Endodermal cell (in vitro differentiated cells): ENCODE data around the gene NHERF1. TPM values are rescaled to one million over a fixed set of nuclear protein-coding genes. Genes with fewer than 3 reads are reported as not detected.

Experiments
- DNase-seq: peaks from one replicate; pipeline ENCODE4 v3.0.0-alpha.2; 2017
- H3K27ac ChIP-seq: 2 replicates; pipeline ENCODE4 v1.5.1; 2013; ENCODE audit warnings: mild to moderate bottlenecking, low read depth, low read length, moderate library complexity
- H3K27me3 ChIP-seq: 2 replicates; pipeline ENCODE4 v1.6.1; 2013; ENCODE audit warnings: mild to moderate bottlenecking, low read length, moderate library complexity; ENCODE audit not compliant: insufficient read depth, control insufficient read depth, poor library complexity, severe bottlenecking
- H3K36me3 ChIP-seq: 2 replicates; pipeline ENCODE4 v1.7.0; 2013; ENCODE audit warnings: mild to moderate bottlenecking, low read length, moderate library complexity; ENCODE audit not compliant: control insufficient read depth, insufficient read depth
- H3K4me1 ChIP-seq: one replicate; pipeline ENCODE4 v1.7.0; 2013; ENCODE audit warnings: low read length; ENCODE audit not compliant: control insufficient read depth, insufficient read depth
- H3K4me3 ChIP-seq: 2 replicates; pipeline ENCODE4 v1.5.1; 2013; ENCODE audit warnings: mild to moderate bottlenecking, low read length, moderate library complexity
- H3K9ac ChIP-seq: 2 replicates; pipeline ENCODE4 v1.6.1; 2013; ENCODE audit warnings: mild to moderate bottlenecking, low read length, moderate library complexity; ENCODE audit not compliant: poor library complexity, severe bottlenecking; ENCODE audit errors: extremely low read depth
- H3K9me3 ChIP-seq: 2 replicates; pipeline ENCODE4 v1.6.1; 2013; ENCODE audit warnings: mild to moderate bottlenecking, low read length, moderate library complexity; ENCODE audit not compliant: control insufficient read depth
- H3K27ac Mint-ChIP-seq: 2 replicates; pipeline ENCODE4 v1.8.0; 2020; ENCODE audit warnings: mixed read lengths
- H3K27me3 Mint-ChIP-seq: 2 replicates; pipeline ENCODE4 v1.8.0; 2021; ENCODE audit warnings: mild to moderate bottlenecking, mixed read lengths; ENCODE audit not compliant: insufficient read depth
- H3K36me3 Mint-ChIP-seq: 2 replicates; pipeline ENCODE4 v1.8.0; 2020; ENCODE audit warnings: low read depth, mixed read lengths
- H3K4me1 Mint-ChIP-seq: 2 replicates; pipeline ENCODE4 v1.8.0; 2020; ENCODE audit warnings: mixed read lengths
- H3K4me3 Mint-ChIP-seq: 2 replicates; pipeline ENCODE4 v1.8.0; 2020; ENCODE audit warnings: mild to moderate bottlenecking, moderate library complexity, mixed read lengths
- H3K9me3 Mint-ChIP-seq: 2 replicates; pipeline ENCODE4 v1.8.0; 2020; ENCODE audit warnings: mild to moderate bottlenecking, mixed read lengths
- CTCF ChIP-seq: fragments of 200-600 bp; sonication (generic); conservative IDR thresholded peaks from 2 replicates; pipeline ENCODE4 v1.5.0; 2021; ENCODE audit warnings: antibody characterized with exemption, mild to moderate bottlenecking
- WGBS, 2 experiments: methylation state at CpG; one replicate each; pipeline versions ENCODE4 v1.1.5 to v1.1.7; 2013; ENCODE audit warnings: missing lambda C conversion rate in 2 of 2, mixed read lengths in 1 of 2; ENCODE audit not compliant: insufficient coverage in 1 of 2, insufficient read length in 1 of 2; 5-methylcytosine and 5-hydroxymethylcytosine counted together
- total RNA-seq, 2 donors: library from RNA; stranded (reverse); fragmentation: NEBNext Ultra II Directional in 1 of 2; extraction: Animal tissue kit (Norgen Biotek cat#: 25700) in 1 of 2; gene quantifications; 2 replicates in 1 of 2; 3 replicates in 1 of 2; pipeline ENCODE4 v1.2.1, GENCODE V29; 2021

Gene NHERF1
- total RNA-seq, 2 donors from 2014 or later, result 116 to 138 TPM

DNA sequence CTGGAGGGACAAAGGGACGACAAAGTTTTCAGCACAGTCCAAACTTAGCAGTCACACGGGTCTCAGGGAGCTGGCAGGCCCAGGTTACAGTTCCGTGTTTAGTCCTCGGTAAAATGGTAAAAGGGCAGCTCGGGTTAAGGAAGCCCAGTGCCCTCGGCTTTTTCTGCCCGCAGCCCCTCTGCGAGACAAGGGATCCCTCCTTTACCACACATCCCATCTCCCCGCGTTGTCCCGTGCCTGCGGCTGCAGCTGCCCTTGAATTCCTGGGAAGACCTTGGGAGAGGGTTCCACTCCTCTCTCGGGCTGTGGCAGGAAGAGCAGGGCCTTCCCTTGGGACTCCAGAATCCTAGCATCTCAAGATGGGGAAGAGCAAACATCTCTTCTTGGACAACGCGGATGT lies 18.6 kb upstream of the NHERF1 start:
- no peaks in the 10 kb centered on the region for H3K9me3 ChIP-seq
- Mint-ChIP-seq H3K4me3 (no peak overlapping the region), H3K9me3 (no peaks in the 10 kb centered on the region), H3K27ac (no peak overlapping the region), H3K27me3 (no peaks in the 10 kb centered on the region), H3K4me1 (no peaks in the 10 kb centered on the region), H3K36me3 (no peaks in the 10 kb centered on the region)
- no peaks in the 10 kb centered on the region for H3K4me1 ChIP-seq
- H3K9ac ChIP-seq, result no peak overlapping the region
- no peak for TF ChIP-seq CTCF
- DNase-seq, result no peak
- H3K4me3 ChIP-seq, result no peak overlapping the region
- 84 to 91% methylated on average over 10 to 15 of the region's 15 CpGs for WGBS, 2 experiments
- H3K27me3 ChIP-seq, result no peaks in the 10 kb centered on the region
- no peaks in the 10 kb centered on the region for H3K36me3 ChIP-seq
- H3K27ac ChIP-seq, result no peak overlapping the region

GRCh38 chr17:74730491-74731346 lies 17.7 kb upstream of the NHERF1 start:
- Mint-ChIP-seq H3K4me1 (no peaks in the 10 kb centered on the region), H3K36me3 (no peaks in the 10 kb centered on the region), H3K27me3 (no peaks in the 10 kb centered on the region), H3K9me3 (no peaks in the 10 kb centered on the region), H3K27ac (no peak overlapping the region), H3K4me3 (no peak overlapping the region)
- Histone ChIP-seq H3K27me3 (peaks cover 6% of the 10 kb centered on the region), H3K9me3 (no peaks in the 10 kb centered on the region), H3K4me3 (no peak overlapping the region), H3K9ac (no peak overlapping the region), H3K36me3 (no peaks in the 10 kb centered on the region), H3K4me1 (no peaks in the 10 kb centered on the region), H3K27ac (no peak overlapping the region)
- DNase-seq, result no peak
- WGBS, 2 experiments, result 92 to 94% methylated on average over 7 to 16 of the region's 16 CpGs
- no peak for TF ChIP-seq CTCF

GRCh38 chr17:74731347-74731605 lies 17.2 kb upstream of the NHERF1 start:
- Histone ChIP-seq H3K27ac (no peak overlapping the region), H3K9me3 (no peaks in the 10 kb centered on the region), H3K36me3 (no peaks in the 10 kb centered on the region), H3K9ac (no peak overlapping the region), H3K4me3 (no peak overlapping the region), H3K4me1 (no peaks in the 10 kb centered on the region), H3K27me3 (peaks cover 10% of the 10 kb centered on the region)
- 70 to 87% methylated on average over 2 to 4 of the region's 4 CpGs for WGBS, 2 experiments
- H3K36me3 Mint-ChIP-seq, result no peaks in the 10 kb centered on the region
- DNase-seq, result no peak
- H3K9me3 Mint-ChIP-seq, result no peaks in the 10 kb centered on the region
- H3K4me1 Mint-ChIP-seq, result peaks cover 2% of the 10 kb centered on the region
- H3K27ac Mint-ChIP-seq, result no peak overlapping the region
- no peak for TF ChIP-seq CTCF
- H3K4me3 Mint-ChIP-seq, result no peak overlapping the region
- H3K27me3 Mint-ChIP-seq, result peaks cover 2% of the 10 kb centered on the region
